Neutrophil (primary cell): ENCODE results near the gene ACBD5.

Experiments used
- H3K27ac ChIP-seq: fragments of 200-600 bp; sonication (generic); 2 replicates; pipeline ENCODE4 v1.5.1; 2016; ENCODE audit warnings: mild to moderate bottlenecking, moderate library complexity
- H3K27me3 ChIP-seq: fragments of 200-600 bp; sonication (generic); 2 replicates; pipeline ENCODE4 v1.6.0; 2016; ENCODE audit warnings: mild to moderate bottlenecking
- H3K36me3 ChIP-seq: fragments of 200-600 bp; sonication (generic); 2 replicates; pipeline ENCODE4 v1.5.1; 2017
- H3K4me1 ChIP-seq, 2 experiments: fragments of 200-600 bp in 1 of 2; sonication (generic) in 1 of 2; 1 replicate in 1 of 2; 2 replicates in 1 of 2; pipeline versions ENCODE4 v1.5.1 to v1.6.1; 2013 to 2016; ENCODE audit warnings: low read depth in 1 of 2, low read length in 1 of 2, mild to moderate bottlenecking in 1 of 2, moderate library complexity in 1 of 2; ENCODE audit not compliant: control insufficient read depth in 1 of 2, insufficient read depth in 1 of 2
- H3K4me3 ChIP-seq, 2 experiments: fragments of 200-600 bp in 1 of 2; sonication (generic) in 1 of 2; 1 replicate in 1 of 2; 2 replicates in 1 of 2; pipeline ENCODE4 v1.5.1; 2013 to 2016; ENCODE audit warnings: low read depth in 1 of 2, low read length in 1 of 2, mild to moderate bottlenecking in 1 of 2, moderate library complexity in 1 of 2
- H3K9me3 ChIP-seq: fragments of 200-600 bp; sonication (generic); 2 replicates; pipeline ENCODE4 v1.5.1; 2016
- TF ChIP-seq, protein P1 (sequence below): fragments of 200-600 bp; sonication (generic); IDR thresholded peaks from 2 replicates; pipeline ENCODE4 v1.5.1; 2016; ENCODE audit warnings: antibody characterized with exemption

ACBD5 gene

GRCh38 chr10:27248215-27248614, 7.6 kb upstream of the ACBD5 start:
- H3K9me3 ChIP-seq = no peaks in the 10 kb centered on the region
- H3K4me3 ChIP-seq = no peak overlapping the region
- no peaks in the 10 kb centered on the region for H3K27me3 ChIP-seq
- TF ChIP-seq, protein P1, sequence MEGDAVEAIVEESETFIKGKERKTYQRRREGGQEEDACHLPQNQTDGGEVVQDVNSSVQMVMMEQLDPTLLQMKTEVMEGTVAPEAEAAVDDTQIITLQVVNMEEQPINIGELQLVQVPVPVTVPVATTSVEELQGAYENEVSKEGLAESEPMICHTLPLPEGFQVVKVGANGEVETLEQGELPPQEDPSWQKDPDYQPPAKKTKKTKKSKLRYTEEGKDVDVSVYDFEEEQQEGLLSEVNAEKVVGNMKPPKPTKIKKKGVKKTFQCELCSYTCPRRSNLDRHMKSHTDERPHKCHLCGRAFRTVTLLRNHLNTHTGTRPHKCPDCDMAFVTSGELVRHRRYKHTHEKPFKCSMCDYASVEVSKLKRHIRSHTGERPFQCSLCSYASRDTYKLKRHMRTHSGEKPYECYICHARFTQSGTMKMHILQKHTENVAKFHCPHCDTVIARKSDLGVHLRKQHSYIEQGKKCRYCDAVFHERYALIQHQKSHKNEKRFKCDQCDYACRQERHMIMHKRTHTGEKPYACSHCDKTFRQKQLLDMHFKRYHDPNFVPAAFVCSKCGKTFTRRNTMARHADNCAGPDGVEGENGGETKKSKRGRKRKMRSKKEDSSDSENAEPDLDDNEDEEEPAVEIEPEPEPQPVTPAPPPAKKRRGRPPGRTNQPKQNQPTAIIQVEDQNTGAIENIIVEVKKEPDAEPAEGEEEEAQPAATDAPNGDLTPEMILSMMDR = no peak
- no peaks in the 10 kb centered on the region for H3K36me3 ChIP-seq
- peaks cover 3 to 7% of the 10 kb centered on the region in 2 experiments for H3K4me1 ChIP-seq
- H3K27ac ChIP-seq = no peak overlapping the region

- TF ChIP-seq, protein P1 = no peak
- Histone ChIP-seq H3K36me3 (no peaks in the 10 kb centered on the region), H3K27me3 (no peaks in the 10 kb centered on the region), H3K4me3 (no peak overlapping the region), H3K27ac (no peak overlapping the region), H3K4me1 (peaks cover 5 to 15% of the 10 kb centered on the region in 2 experiments), H3K9me3 (no peaks in the 10 kb centered on the region)
Measured at GRCh38 chr10:27247441-27247840, 6.8 kb upstream of the ACBD5 start.

DNA sequence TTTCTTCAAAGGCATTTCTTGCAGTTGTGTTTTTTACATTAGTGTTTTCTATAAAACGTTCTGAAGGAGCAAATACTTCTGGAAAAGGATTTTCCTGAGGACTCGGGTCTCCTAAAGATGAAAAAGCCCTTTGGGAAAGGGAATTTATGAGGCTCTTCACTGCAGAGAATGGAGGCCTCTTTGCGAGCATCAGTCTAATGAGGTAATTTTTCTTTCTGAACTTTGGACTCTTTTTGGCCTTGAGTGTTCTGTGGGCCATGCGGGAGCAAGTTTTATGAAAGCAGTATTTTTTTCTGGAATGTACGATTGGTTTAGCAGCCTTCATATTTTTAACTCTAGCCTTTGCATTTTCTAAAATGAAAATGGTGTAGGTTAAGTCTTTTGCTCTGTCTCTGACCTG, 6.4 kb upstream of the ACBD5 start:
- Histone ChIP-seq H3K27me3 (no peaks in the 10 kb centered on the region), H3K27ac (no peak overlapping the region), H3K4me3 (no peak overlapping the region), H3K36me3 (no peaks in the 10 kb centered on the region), H3K4me1 (peaks cover 5 to 15% of the 10 kb centered on the region in 2 experiments), H3K9me3 (no peaks in the 10 kb centered on the region)
- TF ChIP-seq, protein P1 = no peak

DNA sequence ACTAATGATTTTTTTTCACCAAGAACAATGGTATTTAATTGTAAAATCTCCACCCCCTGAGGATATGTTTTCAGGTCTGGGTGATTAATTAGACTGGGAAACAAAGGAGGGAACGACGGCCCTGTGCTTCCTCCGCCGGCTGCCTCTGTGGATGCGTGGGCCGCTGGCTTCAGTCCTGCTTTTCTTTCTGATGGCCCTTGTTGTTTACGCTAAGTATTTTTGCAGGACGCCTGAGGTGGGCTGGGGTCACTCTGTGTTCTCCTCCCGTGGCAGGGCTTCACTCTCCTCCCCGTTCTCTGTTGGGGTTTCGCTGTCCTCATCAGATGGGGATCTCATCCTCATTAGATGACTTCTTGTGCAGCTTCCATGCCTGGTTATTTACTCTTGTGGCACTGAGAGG, 5.2 kb upstream of the ACBD5 start:
- TF ChIP-seq, protein P1 = no peak
- no peaks in the 10 kb centered on the region for H3K36me3 ChIP-seq
- H3K27me3 ChIP-seq = no peaks in the 10 kb centered on the region
- peaks cover 12 to 23% of the 10 kb centered on the region in 2 experiments for H3K4me1 ChIP-seq
- no peak overlapping the region for H3K4me3 ChIP-seq
- no peaks in the 10 kb centered on the region for H3K9me3 ChIP-seq
- H3K27ac ChIP-seq = no peak overlapping the region

DNA sequence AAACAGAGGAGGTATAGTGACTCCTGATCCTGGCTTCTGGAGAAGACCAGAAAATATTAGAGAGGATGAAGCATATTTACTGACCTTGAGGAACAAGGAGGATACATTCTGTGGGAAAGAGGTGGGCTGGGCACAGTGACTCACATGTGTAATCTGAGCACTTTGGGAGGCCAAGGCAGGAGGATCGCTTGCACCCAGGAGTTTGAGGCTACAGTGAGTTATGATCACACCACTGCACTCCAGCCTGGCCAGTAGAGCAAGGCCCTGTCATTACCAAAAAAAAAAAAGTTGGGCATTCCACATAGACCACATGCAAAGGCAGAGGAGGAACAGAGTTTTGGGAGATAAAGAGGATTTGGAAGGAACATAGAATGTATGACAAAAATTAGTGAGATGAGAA, 4.4 kb upstream of the ACBD5 start:
- Histone ChIP-seq H3K36me3 (no peaks in the 10 kb centered on the region), H3K4me1 (peaks cover 14 to 26% of the 10 kb centered on the region in 2 experiments)
- TF ChIP-seq, protein P1 = no peak

More for the DNA sequence above, 4.4 kb upstream of the ACBD5 start:
- Histone ChIP-seq H3K27me3 (no peaks in the 10 kb centered on the region), H3K9me3 (no peaks in the 10 kb centered on the region), H3K4me3 (no peak overlapping the region), H3K27ac (no peak overlapping the region)
